Liver (tissue), 3 donors: ENCODE data around the gene MRPL55.

ENCODE experiments used
- FOXA1 ChIP-seq: IDR thresholded peaks from 2 replicates; pipeline ENCODE4 v1.6.1; 2016; ENCODE audit warnings: antibody characterized with exemption
- GABPA ChIP-seq, 2 donors: IDR thresholded peaks in 1 of 2; conservative IDR thresholded peaks in 1 of 2; 2 replicates each; pipeline ENCODE4 v1.6.1; 2016; ENCODE audit warnings: antibody characterized with exemption in 2 of 2, mild to moderate bottlenecking in 1 of 2, moderate library complexity in 1 of 2
- HNF4A ChIP-seq, 2 donors: conservative IDR thresholded peaks; 2 replicates each; pipeline ENCODE4 v1.6.1; 2016; ENCODE audit warnings: antibody characterized with exemption in 2 of 2, mild to moderate bottlenecking in 2 of 2
- JUND ChIP-seq, 2 donors: IDR thresholded peaks; 2 replicates each; pipeline ENCODE4 v1.6.1; 2016; ENCODE audit warnings: antibody characterized with exemption in 2 of 2
- RAD21 ChIP-seq, 2 donors: IDR thresholded peaks; 2 replicates each; pipeline ENCODE4 v1.6.1; 2016; ENCODE audit warnings: antibody characterized with exemption in 2 of 2, mild to moderate bottlenecking in 2 of 2
- TAF1 ChIP-seq: conservative IDR thresholded peaks from 2 replicates; pipeline ENCODE4 v1.6.1; 2016; ENCODE audit warnings: antibody characterized with exemption, mild to moderate bottlenecking
- TF ChIP-seq, protein P1 (sequence below): fragments of 150-350 bp; IDR thresholded peaks from 2 replicates; pipeline ENCODE4 v1.5.1; 2017; ENCODE audit warnings: improper control_type of control experiment, low read depth, low read length; ENCODE audit not compliant: missing input control
- TF ChIP-seq, protein P2 (sequence below): IDR thresholded peaks from 2 replicates; pipeline ENCODE4 v1.6.1; 2016; ENCODE audit warnings: antibody characterized with exemption
- TF ChIP-seq, protein P3 (sequence below): IDR thresholded peaks from 2 replicates; pipeline ENCODE4 v1.6.1; 2016; ENCODE audit warnings: antibody characterized with exemption, mild to moderate bottlenecking
- donor health status: healthy.
- donor health status: healthy.

DNA sequence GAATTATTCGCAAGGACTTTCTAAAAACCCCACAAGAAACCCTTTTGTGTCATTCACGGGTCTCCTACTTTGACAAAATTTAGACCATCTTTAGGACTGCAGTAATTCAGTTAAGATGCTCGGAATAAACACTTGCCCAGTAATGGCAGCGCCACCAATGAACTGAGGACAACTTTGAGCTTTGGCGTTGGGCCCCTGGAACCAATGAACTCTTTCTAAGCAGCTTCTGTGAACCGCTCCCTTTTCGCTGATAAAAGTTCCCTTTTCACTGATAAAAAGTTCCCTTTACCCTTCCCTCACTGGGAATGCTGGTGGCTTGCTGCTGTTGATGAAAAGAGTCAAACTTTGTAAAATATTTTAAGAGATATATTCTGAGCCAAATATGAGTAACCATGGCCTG lies 1.5 kb upstream of the MRPL55 start:
- TF ChIP-seq, protein P1, sequence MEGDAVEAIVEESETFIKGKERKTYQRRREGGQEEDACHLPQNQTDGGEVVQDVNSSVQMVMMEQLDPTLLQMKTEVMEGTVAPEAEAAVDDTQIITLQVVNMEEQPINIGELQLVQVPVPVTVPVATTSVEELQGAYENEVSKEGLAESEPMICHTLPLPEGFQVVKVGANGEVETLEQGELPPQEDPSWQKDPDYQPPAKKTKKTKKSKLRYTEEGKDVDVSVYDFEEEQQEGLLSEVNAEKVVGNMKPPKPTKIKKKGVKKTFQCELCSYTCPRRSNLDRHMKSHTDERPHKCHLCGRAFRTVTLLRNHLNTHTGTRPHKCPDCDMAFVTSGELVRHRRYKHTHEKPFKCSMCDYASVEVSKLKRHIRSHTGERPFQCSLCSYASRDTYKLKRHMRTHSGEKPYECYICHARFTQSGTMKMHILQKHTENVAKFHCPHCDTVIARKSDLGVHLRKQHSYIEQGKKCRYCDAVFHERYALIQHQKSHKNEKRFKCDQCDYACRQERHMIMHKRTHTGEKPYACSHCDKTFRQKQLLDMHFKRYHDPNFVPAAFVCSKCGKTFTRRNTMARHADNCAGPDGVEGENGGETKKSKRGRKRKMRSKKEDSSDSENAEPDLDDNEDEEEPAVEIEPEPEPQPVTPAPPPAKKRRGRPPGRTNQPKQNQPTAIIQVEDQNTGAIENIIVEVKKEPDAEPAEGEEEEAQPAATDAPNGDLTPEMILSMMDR = no peak
- TF ChIP-seq, protein P2, sequence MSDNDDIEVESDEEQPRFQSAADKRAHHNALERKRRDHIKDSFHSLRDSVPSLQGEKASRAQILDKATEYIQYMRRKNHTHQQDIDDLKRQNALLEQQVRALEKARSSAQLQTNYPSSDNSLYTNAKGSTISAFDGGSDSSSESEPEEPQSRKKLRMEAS = no peak
- no peak for TF ChIP-seq HNF4A (conservative IDR thresholded peaks at IDR 0.05)
- TF ChIP-seq GABPA (IDR thresholded peaks at IDR 0.05 in 1 of 2, conservative IDR thresholded peaks at IDR 0.05 in 1 of 2) = no peak
- TF ChIP-seq RAD21 (IDR thresholded peaks at IDR 0.05) = no peak
- no peak for TF ChIP-seq JUND (IDR thresholded peaks at IDR 0.05)
- TF ChIP-seq FOXA1 = no peak
- no peak for TF ChIP-seq TAF1
- TF ChIP-seq, protein P3, sequence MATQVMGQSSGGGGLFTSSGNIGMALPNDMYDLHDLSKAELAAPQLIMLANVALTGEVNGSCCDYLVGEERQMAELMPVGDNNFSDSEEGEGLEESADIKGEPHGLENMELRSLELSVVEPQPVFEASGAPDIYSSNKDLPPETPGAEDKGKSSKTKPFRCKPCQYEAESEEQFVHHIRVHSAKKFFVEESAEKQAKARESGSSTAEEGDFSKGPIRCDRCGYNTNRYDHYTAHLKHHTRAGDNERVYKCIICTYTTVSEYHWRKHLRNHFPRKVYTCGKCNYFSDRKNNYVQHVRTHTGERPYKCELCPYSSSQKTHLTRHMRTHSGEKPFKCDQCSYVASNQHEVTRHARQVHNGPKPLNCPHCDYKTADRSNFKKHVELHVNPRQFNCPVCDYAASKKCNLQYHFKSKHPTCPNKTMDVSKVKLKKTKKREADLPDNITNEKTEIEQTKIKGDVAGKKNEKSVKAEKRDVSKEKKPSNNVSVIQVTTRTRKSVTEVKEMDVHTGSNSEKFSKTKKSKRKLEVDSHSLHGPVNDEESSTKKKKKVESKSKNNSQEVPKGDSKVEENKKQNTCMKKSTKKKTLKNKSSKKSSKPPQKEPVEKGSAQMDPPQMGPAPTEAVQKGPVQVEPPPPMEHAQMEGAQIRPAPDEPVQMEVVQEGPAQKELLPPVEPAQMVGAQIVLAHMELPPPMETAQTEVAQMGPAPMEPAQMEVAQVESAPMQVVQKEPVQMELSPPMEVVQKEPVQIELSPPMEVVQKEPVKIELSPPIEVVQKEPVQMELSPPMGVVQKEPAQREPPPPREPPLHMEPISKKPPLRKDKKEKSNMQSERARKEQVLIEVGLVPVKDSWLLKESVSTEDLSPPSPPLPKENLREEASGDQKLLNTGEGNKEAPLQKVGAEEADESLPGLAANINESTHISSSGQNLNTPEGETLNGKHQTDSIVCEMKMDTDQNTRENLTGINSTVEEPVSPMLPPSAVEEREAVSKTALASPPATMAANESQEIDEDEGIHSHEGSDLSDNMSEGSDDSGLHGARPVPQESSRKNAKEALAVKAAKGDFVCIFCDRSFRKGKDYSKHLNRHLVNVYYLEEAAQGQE = no peak
